Thyroid gland (tissue), 4 donors: ENCODE data around the gene COL5A3.

Source experiments
- CTCF ChIP-seq, 6 experiments: fragments of 200-600 bp in 3 of 6; fragments of 450-650 bp in 3 of 6; sonication (generic) in 3 of 6; IDR thresholded peaks; one replicate each; pipeline ENCODE4 v1.5.1; 2016 to 2019; ENCODE audit warnings: antibody characterized with exemption in 6 of 6, mild to moderate bottlenecking in 2 of 6, inconsistent platforms in 1 of 6, moderate library complexity in 1 of 6
- POLR2A ChIP-seq, 2 donors: fragments of 450-650 bp; IDR thresholded peaks; one replicate each; pipeline ENCODE4 v1.6.1; 2017; ENCODE audit warnings: antibody characterized with exemption in 2 of 2, mild to moderate bottlenecking in 2 of 2, moderate library complexity in 1 of 2

- TF ChIP-seq POLR2A (IDR thresholded peaks at IDR 0.05), result no peak
- no peak for TF ChIP-seq CTCF (IDR thresholded peaks at IDR 0.05)
Measured at GRCh38 chr19:10004617-10005016, 5.7 kb downstream of the COL5A3 start.
